Vagina (tissue), 2 donors: ENCODE results near the gene SYNE4.

ENCODE experiments used
- POLR2A ChIP-seq, 2 donors: fragments of 450-650 bp; IDR thresholded peaks; one replicate each; pipeline ENCODE4 v1.6.1; 2017; ENCODE audit warnings: antibody characterized with exemption in 2 of 2, mild to moderate bottlenecking in 2 of 2, moderate library complexity in 2 of 2
- POLR2AphosphoS5 ChIP-seq, 2 donors: sonication (generic); formaldehyde crosslinking; IDR thresholded peaks; one replicate each; pipeline ENCODE4 v1.9.0; 2017; ENCODE audit warnings: antibody characterized with exemption in 2 of 2, mild to moderate bottlenecking in 2 of 2, low read depth in 1 of 2; ENCODE audit not compliant: insufficient read depth in 1 of 2

DNA sequence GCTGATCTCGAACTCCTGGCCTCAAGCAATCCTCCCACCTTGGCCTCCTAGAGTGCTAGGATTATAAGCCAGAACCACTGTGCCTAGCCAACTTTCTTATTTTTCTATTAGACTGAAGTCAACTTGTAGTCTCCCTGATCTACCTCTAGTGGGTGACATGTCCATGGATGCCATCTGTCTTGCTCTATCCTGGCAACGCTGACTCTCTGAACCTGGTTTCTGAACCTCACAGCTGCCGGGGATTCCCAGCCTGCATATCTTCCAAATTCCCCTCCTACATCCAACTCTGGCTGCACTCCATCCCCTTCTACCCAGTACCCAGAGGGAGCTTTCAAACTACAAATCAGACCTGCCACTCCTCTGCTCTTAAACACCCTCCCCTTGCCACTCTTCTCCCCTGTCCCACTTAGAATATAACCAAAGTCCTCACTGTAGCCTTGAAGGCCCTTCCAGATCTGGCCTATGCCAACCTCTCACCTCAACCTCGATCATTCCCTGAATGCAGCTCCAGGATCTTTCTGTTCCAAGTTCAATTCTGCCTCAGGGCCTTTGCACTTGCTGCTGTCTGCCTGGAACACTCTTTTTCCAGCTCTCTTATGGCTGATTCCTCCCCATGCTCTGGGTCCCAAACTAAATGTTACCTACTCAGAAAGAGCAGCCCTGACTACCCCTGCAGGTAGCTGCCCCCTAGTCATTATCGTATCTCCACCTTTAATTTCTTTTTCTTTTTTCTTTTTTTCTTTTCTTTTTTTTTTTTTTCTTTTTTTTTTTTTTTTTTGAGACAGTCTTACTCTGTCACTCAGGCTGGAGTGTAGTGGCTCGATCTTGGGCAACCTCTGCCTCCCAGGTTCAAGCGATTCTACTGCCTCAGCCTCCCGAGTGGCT is 21.9 kb upstream of the SYNE4 start:
- TF ChIP-seq POLR2AphosphoS5 (IDR thresholded peaks at IDR 0.05; ENCODE audit: insufficient read depth in 1 of 2, low read depth in 1 of 2) (no peak), POLR2A (IDR thresholded peaks at IDR 0.05) (no peak)
